ENCODE data around the gene ARHGEF17. TPM values are rescaled to one million over a fixed set of nuclear protein-coding genes. Genes with fewer than 3 reads are reported as not detected.
A peak's percentile ranks its signal among the peaks of the same experiment; 100 is the strongest.

Gene ARHGEF17
- total and polyA plus RNA-seq, 2 of the 13 experiments (the other 11 are each of a cell fraction or from before 2014, with no cell fraction given): 10.7 to 28.8 TPM

DNA sequence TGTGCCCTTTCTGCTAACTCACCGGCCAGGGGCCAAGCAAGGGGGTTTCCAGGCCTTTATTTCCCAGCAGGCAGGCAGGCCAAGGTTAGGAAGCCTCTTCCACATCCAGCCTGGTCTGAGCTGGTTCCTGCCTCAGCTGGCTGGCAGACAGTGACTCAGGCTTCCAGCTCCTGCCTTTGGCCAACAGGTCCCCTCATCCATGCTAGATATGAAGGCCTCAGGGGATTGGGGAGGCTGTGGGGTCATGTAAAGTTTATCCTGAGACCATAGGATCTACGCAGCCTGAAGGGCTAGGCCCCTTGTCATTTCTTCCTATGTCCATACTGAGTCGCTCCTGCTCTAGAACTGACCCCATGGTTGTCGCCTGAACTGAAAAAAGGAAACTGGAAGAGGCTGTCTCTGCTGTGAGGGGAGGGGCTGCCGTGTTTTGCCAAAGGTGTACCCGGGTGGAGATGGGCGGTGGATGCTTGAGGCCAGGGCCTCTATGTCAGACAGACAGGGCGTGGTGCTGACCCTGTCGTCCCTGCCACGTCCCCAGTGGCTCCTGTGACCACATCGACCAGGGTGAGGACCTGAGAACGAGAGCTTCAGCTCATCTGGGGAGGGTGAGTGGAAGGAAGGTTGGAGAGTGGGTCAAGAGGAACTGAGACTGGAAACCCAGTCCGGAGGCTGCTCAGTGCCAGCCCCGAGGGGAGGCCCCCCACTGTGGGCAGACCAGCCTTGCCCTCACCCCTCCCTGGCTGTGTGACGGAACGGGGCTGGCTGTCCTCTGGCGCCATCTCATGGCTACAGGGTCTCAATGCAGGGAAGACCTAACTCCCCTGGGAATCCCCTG is 19.0 kb upstream of the ARHGEF17 start (continued):
- TF ChIP-seq FOXA3 (CRISPR knock-in tag; IDR thresholded peaks at IDR 0.05) (0 out of 2 replicates have a peak, but pooled peaks have one; percentile 4), NFKB2 (CRISPR knock-in tag; IDR thresholded peaks at IDR 0.05; ENCODE audit: borderline replicate concordance) (no peak), MAFG (CRISPR knock-in tag; IDR thresholded peaks at IDR 0.05) (no peak), ZBTB20 (CRISPR knock-in tag; IDR thresholded peaks at IDR 0.05; ENCODE audit: borderline replicate concordance, low read depth) (peak; percentile 33; the same call in 1 of the 2 replicates), JUN (CRISPR knock-in tag; IDR thresholded peaks at IDR 0.05) (0 out of 2 replicates have a peak, but pooled peaks have one; percentile 24), SALL2 (CRISPR knock-in tag; IDR thresholded peaks at IDR 0.05) (no peak), TSC22D2 (CRISPR knock-in tag; IDR thresholded peaks at IDR 0.05; ENCODE audit: borderline replicate concordance) (peak; percentile 15; the same call in 1 of the 2 replicates), ZNF777 (CRISPR knock-in tag; IDR thresholded peaks at IDR 0.05) (peak; percentile 83), HOXA7 (CRISPR knock-in tag; IDR thresholded peaks at IDR 0.05) (no peak), TAF1 (CRISPR knock-in tag; IDR thresholded peaks at IDR 0.05) (0 out of 2 replicates have a peak, but pooled peaks have one; percentile 26), KDM3A (CRISPR knock-in tag; IDR thresholded peaks at IDR 0.05; ENCODE audit: low read depth) (peak; percentile 65; the same call in 1 of the 2 replicates), KLF11 (CRISPR knock-in tag; IDR thresholded peaks at IDR 0.05) (peak; percentile 34; the same call in 1 of the 2 replicates), HNRNPL (IDR thresholded peaks at IDR 0.05; ENCODE audit: low read depth, low read length) (peak; percentile 96), TOPORS (CRISPR knock-in tag; IDR thresholded peaks at IDR 0.05) (no peak), ZNF383 (CRISPR knock-in tag; IDR thresholded peaks at IDR 0.05; ENCODE audit: borderline replicate concordance) (no peak), MYC (CRISPR knock-in tag; IDR thresholded peaks at IDR 0.05; ENCODE audit: borderline replicate concordance) (peak; percentile 47; the same call in 1 of the 2 replicates), ERF (CRISPR knock-in tag; IDR thresholded peaks at IDR 0.05) (peak; percentile 20; the same call in 1 of the 2 replicates), TMF1 (CRISPR knock-in tag; IDR thresholded peaks at IDR 0.05; ENCODE audit: low read depth) (0 out of 2 replicates have a peak, but pooled peaks have one; percentile 42), ZNF431 (CRISPR knock-in tag; IDR thresholded peaks at IDR 0.05; ENCODE audit: borderline replicate concordance, low read depth) (no peak), ZNF234 (CRISPR knock-in tag; conservative IDR thresholded peaks at IDR 0.05) (no peak)
- TF ChIP-seq, protein P1, sequence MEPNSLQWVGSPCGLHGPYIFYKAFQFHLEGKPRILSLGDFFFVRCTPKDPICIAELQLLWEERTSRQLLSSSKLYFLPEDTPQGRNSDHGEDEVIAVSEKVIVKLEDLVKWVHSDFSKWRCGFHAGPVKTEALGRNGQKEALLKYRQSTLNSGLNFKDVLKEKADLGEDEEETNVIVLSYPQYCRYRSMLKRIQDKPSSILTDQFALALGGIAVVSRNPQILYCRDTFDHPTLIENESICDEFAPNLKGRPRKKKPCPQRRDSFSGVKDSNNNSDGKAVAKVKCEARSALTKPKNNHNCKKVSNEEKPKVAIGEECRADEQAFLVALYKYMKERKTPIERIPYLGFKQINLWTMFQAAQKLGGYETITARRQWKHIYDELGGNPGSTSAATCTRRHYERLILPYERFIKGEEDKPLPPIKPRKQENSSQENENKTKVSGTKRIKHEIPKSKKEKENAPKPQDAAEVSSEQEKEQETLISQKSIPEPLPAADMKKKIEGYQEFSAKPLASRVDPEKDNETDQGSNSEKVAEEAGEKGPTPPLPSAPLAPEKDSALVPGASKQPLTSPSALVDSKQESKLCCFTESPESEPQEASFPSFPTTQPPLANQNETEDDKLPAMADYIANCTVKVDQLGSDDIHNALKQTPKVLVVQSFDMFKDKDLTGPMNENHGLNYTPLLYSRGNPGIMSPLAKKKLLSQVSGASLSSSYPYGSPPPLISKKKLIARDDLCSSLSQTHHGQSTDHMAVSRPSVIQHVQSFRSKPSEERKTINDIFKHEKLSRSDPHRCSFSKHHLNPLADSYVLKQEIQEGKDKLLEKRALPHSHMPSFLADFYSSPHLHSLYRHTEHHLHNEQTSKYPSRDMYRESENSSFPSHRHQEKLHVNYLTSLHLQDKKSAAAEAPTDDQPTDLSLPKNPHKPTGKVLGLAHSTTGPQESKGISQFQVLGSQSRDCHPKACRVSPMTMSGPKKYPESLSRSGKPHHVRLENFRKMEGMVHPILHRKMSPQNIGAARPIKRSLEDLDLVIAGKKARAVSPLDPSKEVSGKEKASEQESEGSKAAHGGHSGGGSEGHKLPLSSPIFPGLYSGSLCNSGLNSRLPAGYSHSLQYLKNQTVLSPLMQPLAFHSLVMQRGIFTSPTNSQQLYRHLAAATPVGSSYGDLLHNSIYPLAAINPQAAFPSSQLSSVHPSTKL (CRISPR knock-in tag; IDR thresholded peaks at IDR 0.05): 0 out of 2 replicates have a peak, but pooled peaks have one; percentile 41
- TF ChIP-seq, protein P2, sequence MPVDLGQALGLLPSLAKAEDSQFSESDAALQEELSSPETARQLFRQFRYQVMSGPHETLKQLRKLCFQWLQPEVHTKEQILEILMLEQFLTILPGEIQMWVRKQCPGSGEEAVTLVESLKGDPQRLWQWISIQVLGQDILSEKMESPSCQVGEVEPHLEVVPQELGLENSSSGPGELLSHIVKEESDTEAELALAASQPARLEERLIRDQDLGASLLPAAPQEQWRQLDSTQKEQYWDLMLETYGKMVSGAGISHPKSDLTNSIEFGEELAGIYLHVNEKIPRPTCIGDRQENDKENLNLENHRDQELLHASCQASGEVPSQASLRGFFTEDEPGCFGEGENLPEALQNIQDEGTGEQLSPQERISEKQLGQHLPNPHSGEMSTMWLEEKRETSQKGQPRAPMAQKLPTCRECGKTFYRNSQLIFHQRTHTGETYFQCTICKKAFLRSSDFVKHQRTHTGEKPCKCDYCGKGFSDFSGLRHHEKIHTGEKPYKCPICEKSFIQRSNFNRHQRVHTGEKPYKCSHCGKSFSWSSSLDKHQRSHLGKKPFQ (CRISPR knock-in tag; IDR thresholded peaks at IDR 0.05; ENCODE audit: insufficient replicate concordance): peak; percentile 76
- TF ChIP-seq, protein P3, sequence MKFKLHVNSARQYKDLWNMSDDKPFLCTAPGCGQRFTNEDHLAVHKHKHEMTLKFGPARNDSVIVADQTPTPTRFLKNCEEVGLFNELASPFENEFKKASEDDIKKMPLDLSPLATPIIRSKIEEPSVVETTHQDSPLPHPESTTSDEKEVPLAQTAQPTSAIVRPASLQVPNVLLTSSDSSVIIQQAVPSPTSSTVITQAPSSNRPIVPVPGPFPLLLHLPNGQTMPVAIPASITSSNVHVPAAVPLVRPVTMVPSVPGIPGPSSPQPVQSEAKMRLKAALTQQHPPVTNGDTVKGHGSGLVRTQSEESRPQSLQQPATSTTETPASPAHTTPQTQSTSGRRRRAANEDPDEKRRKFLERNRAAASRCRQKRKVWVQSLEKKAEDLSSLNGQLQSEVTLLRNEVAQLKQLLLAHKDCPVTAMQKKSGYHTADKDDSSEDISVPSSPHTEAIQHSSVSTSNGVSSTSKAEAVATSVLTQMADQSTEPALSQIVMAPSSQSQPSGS (CRISPR knock-in tag; IDR thresholded peaks at IDR 0.05): 0 out of 2 replicates have a peak, but pooled peaks have one; percentile 17

Data from HepG2 (cell line).